Measurements from ENCODE around the gene CYP1B1. TPM values are rescaled to one million over a fixed set of nuclear protein-coding genes. Genes with fewer than 3 reads are reported as not detected.

The CYP1B1 gene
- polyA plus RNA-seq, 3 donors: 63.2 to 250 (median 162) TPM

DNA sequence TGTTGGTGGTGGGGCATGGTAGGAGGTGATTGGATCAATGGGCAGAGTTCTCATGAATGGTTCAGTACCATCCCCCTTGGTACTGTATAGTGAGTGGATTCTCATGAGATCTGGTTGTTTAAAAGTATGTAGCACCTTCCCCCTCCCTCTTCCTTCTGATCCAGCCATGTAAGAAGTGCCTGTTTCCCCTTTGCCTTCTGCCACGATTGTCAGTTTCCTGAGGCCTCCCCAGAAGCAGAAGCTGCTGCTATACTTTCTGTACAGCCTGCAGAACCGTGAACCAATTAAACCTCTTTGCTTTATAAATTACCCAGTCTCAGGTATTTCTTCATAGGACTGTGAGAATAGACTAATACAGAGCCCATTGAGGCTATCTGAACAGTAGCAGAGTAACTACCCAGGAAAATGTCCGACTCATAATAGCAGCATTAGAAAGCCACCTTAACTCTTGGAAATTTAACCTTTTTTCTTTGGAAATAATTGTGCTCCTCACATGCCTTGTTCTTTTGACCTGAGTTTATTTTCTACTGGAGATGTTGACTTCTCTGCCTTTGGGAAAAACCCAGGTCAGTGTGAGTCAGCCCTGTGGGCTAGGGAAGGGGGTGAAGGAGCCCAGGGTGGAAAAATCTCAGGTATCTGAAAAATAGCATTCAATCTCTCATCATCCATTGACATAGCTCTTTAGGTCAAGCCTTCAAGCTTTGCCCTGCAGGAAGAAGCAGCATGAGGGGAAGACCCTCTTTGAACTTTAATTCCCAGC, 18.1 kb downstream of the CYP1B1 start:
- no peak overlapping the region for H3K4me3 Mint-ChIP-seq
- no CpG with 5 or more reads among the region's 3 CpGs for WGBS (ENCODE audit: insufficient coverage)
- Histone ChIP-seq H4K20me1 (ENCODE audit: insufficient read depth, low read length) (no peaks in the 10 kb centered on the region), H3K9me3 (replicated peaks in 1 of 2; ENCODE audit: control insufficient read depth in 1 of 2, insufficient read depth in 1 of 2, low read length in 2 of 2) (no peaks in the 10 kb centered on the region), H3K4me1 (ENCODE audit: control insufficient read depth in 1 of 2, insufficient read depth in 2 of 2, low read length in 2 of 2) (peaks cover 8 to 11% of the 10 kb centered on the region in 2 donors), H3K27ac (ENCODE audit: low read depth in 1 of 2, low read length in 2 of 2) (no peak overlapping the region), H2AFZ (ENCODE audit: insufficient read depth, low read depth, low read length, poor library complexity, severe bottlenecking) (no peak overlapping the region), H3K36me3 (replicated peaks in 1 of 2; ENCODE audit: control insufficient read depth in 1 of 2, insufficient read depth in 2 of 2, low read length in 2 of 2) (no peaks in the 10 kb centered on the region), H3K4me2 (replicated peaks; ENCODE audit: extremely low read depth, low read length, poor library complexity, severe bottlenecking) (no peak overlapping the region), H3K4me3 (replicated peaks in 1 of 3; ENCODE audit: low read depth in 2 of 3, low read length in 3 of 3) (no peak overlapping the region), H3K9ac (ENCODE audit: insufficient read depth, low read length, poor library complexity, severe bottlenecking) (no peak overlapping the region), H3K79me2 (ENCODE audit: insufficient read depth, low read length) (no peaks in the 10 kb centered on the region), H3K27me3 (ENCODE audit: control insufficient read depth in 2 of 2, insufficient read depth in 2 of 2, low read length in 2 of 2) (peaks cover 0 to 2% of the 10 kb centered on the region in 2 donors)
- intact Hi-C loops (cut with micrococcal nuclease): no loop called here
- H3K27me3 Mint-ChIP-seq (ENCODE audit: low read depth in 3 of 3): peaks cover 2 to 6% (median 6%) of the 10 kb centered on the region in 3 donors
- H3K36me3 Mint-ChIP-seq: peaks cover 9 to 10% of the 10 kb centered on the region in 2 donors
- H3K9me3 Mint-ChIP-seq: peaks cover 0 to 4% (median 0%) of the 10 kb centered on the region in 7 donors
- peak in 2 of 3 donors; percentile 32 to 43 for DNase-seq
- H3K4me1 Mint-ChIP-seq: peaks cover 11% of the 10 kb centered on the region
- H3K27ac Mint-ChIP-seq: no peak overlapping the region
- no peak for TF ChIP-seq CTCF (IDR thresholded peaks at IDR 0.05)

DNA sequence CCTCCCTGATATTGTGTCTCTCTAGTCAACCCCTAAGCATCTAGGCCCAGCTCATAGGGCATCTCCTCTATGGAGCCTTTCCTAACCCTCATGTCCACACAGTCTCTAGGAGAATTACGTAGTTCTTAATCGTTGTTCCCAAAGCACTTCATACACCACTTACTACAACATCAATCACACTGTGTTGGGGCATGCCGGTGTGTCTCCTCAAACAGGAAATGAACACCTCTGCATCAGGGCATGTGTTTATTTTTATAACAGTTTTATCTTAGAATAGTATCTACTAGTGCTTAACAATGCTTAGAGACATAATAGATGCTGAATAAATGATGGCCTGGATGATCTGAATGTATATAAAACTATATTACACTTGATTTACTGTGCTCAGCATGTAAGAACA, 19.7 kb downstream of the CYP1B1 start:
- Histone ChIP-seq H2AFZ (ENCODE audit: insufficient read depth, low read depth, low read length, poor library complexity, severe bottlenecking) (no peak overlapping the region), H3K27me3 (ENCODE audit: control insufficient read depth in 2 of 2, insufficient read depth in 2 of 2, low read length in 2 of 2) (peaks cover 3 to 6% of the 10 kb centered on the region in 2 donors), H3K36me3 (replicated peaks in 1 of 2; ENCODE audit: control insufficient read depth in 1 of 2, insufficient read depth in 2 of 2, low read length in 2 of 2) (no peaks in the 10 kb centered on the region), H3K9ac (ENCODE audit: insufficient read depth, low read length, poor library complexity, severe bottlenecking) (no peak overlapping the region), H3K4me3 (replicated peaks in 1 of 3; ENCODE audit: low read depth in 2 of 3, low read length in 3 of 3) (no peak overlapping the region), H3K4me2 (replicated peaks; ENCODE audit: extremely low read depth, low read length, poor library complexity, severe bottlenecking) (no peak overlapping the region), H3K9me3 (replicated peaks in 1 of 2; ENCODE audit: control insufficient read depth in 1 of 2, insufficient read depth in 1 of 2, low read length in 2 of 2) (no peaks in the 10 kb centered on the region), H4K20me1 (ENCODE audit: insufficient read depth, low read length) (no peaks in the 10 kb centered on the region), H3K79me2 (ENCODE audit: insufficient read depth, low read length) (no peaks in the 10 kb centered on the region), H3K4me1 (ENCODE audit: control insufficient read depth in 1 of 2, insufficient read depth in 2 of 2, low read length in 2 of 2) (peaks cover 8 to 11% of the 10 kb centered on the region in 2 donors), H3K27ac (ENCODE audit: low read depth in 1 of 2, low read length in 2 of 2) (no peak overlapping the region)
- WGBS (ENCODE audit: insufficient coverage): no CpG with 5 or more reads among the region's 3 CpGs
- Mint-ChIP-seq H3K4me3 (no peak overlapping the region), H3K36me3 (peaks cover 0 to 3% of the 10 kb centered on the region in 2 donors), H3K9me3 (peaks cover 0 to 2% (median 0%) of the 10 kb centered on the region in 7 donors), H3K4me1 (peaks cover 11% of the 10 kb centered on the region), H3K27me3 (ENCODE audit: low read depth in 3 of 3) (peaks cover 2 to 14% (median 10%) of the 10 kb centered on the region in 3 donors), H3K27ac (no peak overlapping the region)
- no peak for TF ChIP-seq CTCF (IDR thresholded peaks at IDR 0.05)
- intact Hi-C loops (cut with micrococcal nuclease): no loop called here
- DNase-seq: no peak
